Measurements from ENCODE around the gene LSM14B.

LSM14B gene

GRCh38 chr20:62149532-62150309 lies 27.4 kb downstream of the LSM14B start:
- no peak overlapping the region for H3K4me3 ChIP-seq (ENCODE audit: low read depth, low read length)
- TF ChIP-seq CTCF (IDR thresholded peaks at IDR 0.05; ENCODE audit: low read depth, low read length), result no peak

GRCh38 chr20:62150310-62150575 lies 28.0 kb downstream of the LSM14B start:
- TF ChIP-seq CTCF (IDR thresholded peaks at IDR 0.05; ENCODE audit: low read depth, low read length), result no peak
- no peak overlapping the region for H3K4me3 ChIP-seq (ENCODE audit: low read depth, low read length)

GRCh38 chr20:62151225-62151624 lies 28.9 kb downstream of the LSM14B start:
- TF ChIP-seq CTCF (IDR thresholded peaks at IDR 0.05; ENCODE audit: low read depth, low read length), result no peak
- H3K4me3 ChIP-seq (ENCODE audit: low read depth, low read length), result no peak overlapping the region

- no peak overlapping the region for H3K4me3 ChIP-seq (ENCODE audit: low read depth, low read length)
- no peak for TF ChIP-seq CTCF (IDR thresholded peaks at IDR 0.05; ENCODE audit: low read depth, low read length)
These were observed 29.6 kb downstream of the LSM14B start for GRCh38 chr20:62151835-62152364.

GRCh38 chr20:62155428-62156253 lies 33.4 kb downstream of the LSM14B start:
- no peak overlapping the region for H3K4me3 ChIP-seq (ENCODE audit: low read depth, low read length)
- no peak for TF ChIP-seq CTCF (IDR thresholded peaks at IDR 0.05; ENCODE audit: low read depth, low read length)

- no peak for TF ChIP-seq CTCF (IDR thresholded peaks at IDR 0.05; ENCODE audit: low read depth, low read length)
- H3K4me3 ChIP-seq (ENCODE audit: low read depth, low read length), result no peak overlapping the region
These were observed 33.9 kb downstream of the LSM14B start for GRCh38 chr20:62156254-62156556.
